IMR-90 (cell line): ENCODE results near the gene PON2. TPM values are rescaled to one million over a fixed set of nuclear protein-coding genes. Genes with fewer than 3 reads are reported as not detected.

ENCODE experiments used
- ATAC-seq: fragments of 200-7000 bp; cut with Tn5 transposase; 2 replicates; pipeline ENCODE4 v1.9.1; 2020; ENCODE audit warnings: low read depth, mild to moderate bottlenecking, moderate library complexity
- BruUV-seq: library from RNA; stranded (reverse); fragments of 400-500 nt; replicated peaks from 2 replicates; lab custom pipeline; 2021; lab: Mats Ljungman, UMichigan
- CTCF ChIA-PET: fragments of 300-600 bp; formaldehyde crosslinking; extraction: SDS; loops from one replicate; lab custom pipeline; 2021; ENCODE audit warnings: antibody characterized with exemption; lab: Yijun Ruan, JAX
- POLR2A ChIA-PET: fragments of 300-600 bp; sonication (Branson Sonifier 250); formaldehyde crosslinking; loops from one replicate; lab custom pipeline; 2022; ENCODE audit warnings: antibody characterized with exemption; ENCODE audit not compliant: unreplicated experiment; lab: Charles Lee
- DNase-seq: peaks from one replicate; pipeline ENCODE4 v3.0.0; 2013
- H2AFZ ChIP-seq: replicated peaks from 2 replicates; pipeline ENCODE3; 2013; ENCODE audit warnings: low read length, mild to moderate bottlenecking; ENCODE audit not compliant: poor library complexity
- H2AK5ac ChIP-seq: 2 replicates; pipeline ENCODE4 v1.6.1; 2013; ENCODE audit warnings: low read depth, low read length, inconsistent platforms
- H2AK9ac ChIP-seq: replicated peaks from 2 replicates; pipeline ENCODE3; 2013; ENCODE audit warnings: mild to moderate bottlenecking, low read depth, low read length, moderate library complexity; ENCODE audit not compliant: poor library complexity
- H2BK120ac ChIP-seq: 2 replicates; pipeline ENCODE4 v1.6.1; 2013; ENCODE audit warnings: low read depth, low read length, inconsistent platforms
- H2BK15ac ChIP-seq: 3 replicates; pipeline ENCODE4 v1.6.1; 2013; ENCODE audit warnings: low read depth, low read length, inconsistent platforms
- H2BK20ac ChIP-seq: 2 replicates; pipeline ENCODE4 v1.6.1; 2013; ENCODE audit warnings: low read depth, mild to moderate bottlenecking, inconsistent platforms, low read length, moderate library complexity
- H2BK5ac ChIP-seq: 2 replicates; pipeline ENCODE4 v1.6.1; 2013; ENCODE audit warnings: mild to moderate bottlenecking, low read depth, low read length, inconsistent platforms; ENCODE audit not compliant: poor library complexity, severe bottlenecking
- H3K14ac ChIP-seq: replicated peaks from 2 replicates; pipeline ENCODE4 v1.6.1; 2013; ENCODE audit warnings: low read depth, low read length, inconsistent platforms
- H3K18ac ChIP-seq: 2 replicates; pipeline ENCODE4 v1.6.1; 2013; ENCODE audit warnings: low read depth, low read length, control low read depth
- H3K23ac ChIP-seq: 2 replicates; pipeline ENCODE4 v1.6.1; 2013; ENCODE audit warnings: low read depth, low read length, inconsistent platforms
- H3K27ac ChIP-seq: 2 replicates; pipeline ENCODE4 v1.5.1; 2013; ENCODE audit warnings: mild to moderate bottlenecking, control low read depth, low read length; ENCODE audit not compliant: insufficient read depth
- H3K27me3 ChIP-seq: 2 replicates; pipeline ENCODE4 v1.6.1; 2013; ENCODE audit warnings: low read length; ENCODE audit not compliant: control insufficient read depth, insufficient read depth
- H3K36me3 ChIP-seq: 2 replicates; pipeline ENCODE4 v1.6.1; 2013; ENCODE audit warnings: low read length, mixed read lengths; ENCODE audit not compliant: control insufficient read depth, insufficient read depth
- H3K4ac ChIP-seq: 2 replicates; pipeline ENCODE4 v1.6.1; 2013; ENCODE audit warnings: low read depth, low read length, inconsistent platforms
- H3K4me1 ChIP-seq: 2 replicates; pipeline ENCODE4 v1.6.1; 2013; ENCODE audit warnings: low read length, mixed read lengths; ENCODE audit not compliant: control insufficient read depth, insufficient read depth
- H3K4me2 ChIP-seq: 2 replicates; pipeline ENCODE4 v1.6.1; 2013; ENCODE audit warnings: low read depth, mild to moderate bottlenecking, control low read depth, low read length, moderate library complexity
- H3K4me3 ChIP-seq: 2 replicates; pipeline ENCODE4 v1.5.1; 2013; ENCODE audit warnings: low read depth, mild to moderate bottlenecking, control low read depth, low read length, moderate library complexity; ENCODE audit not compliant: insufficient read depth
- H3K56ac ChIP-seq: 2 replicates; pipeline ENCODE4 v1.6.1; 2013; ENCODE audit warnings: low read length, inconsistent platforms; ENCODE audit not compliant: insufficient read depth; ENCODE audit errors: extremely low read depth
- H3K79me1 ChIP-seq, 2 experiments: 2 replicates each; pipeline ENCODE4 v1.6.1; 2013; ENCODE audit warnings: low read length in 2 of 2, inconsistent platforms in 1 of 2, low read depth in 1 of 2
- H3K9ac ChIP-seq: 2 replicates; pipeline ENCODE4 v1.6.1; 2013; ENCODE audit warnings: low read depth, low read length, control low read depth
- H3K9me1 ChIP-seq: 2 replicates; pipeline ENCODE4 v1.6.1; 2013; ENCODE audit warnings: low read length, inconsistent platforms; ENCODE audit not compliant: insufficient read depth
- H3K9me3 ChIP-seq: 2 replicates; pipeline ENCODE4 v1.6.1; 2013; ENCODE audit warnings: low read length; ENCODE audit not compliant: control insufficient read depth, insufficient read depth
- H4K20me1 ChIP-seq: 2 replicates; pipeline ENCODE4 v1.6.1; 2013; ENCODE audit warnings: low read length, inconsistent platforms; ENCODE audit not compliant: insufficient read depth
- H4K5ac ChIP-seq: 2 replicates; pipeline ENCODE4 v1.6.1; 2013; ENCODE audit warnings: mild to moderate bottlenecking, low read depth, low read length, control low read depth
- H4K8ac ChIP-seq, 2 experiments: 2 replicates each; pipeline ENCODE4 v1.6.1; 2013; ENCODE audit warnings: low read depth in 2 of 2, low read length in 2 of 2, control low read depth in 1 of 2, inconsistent platforms in 1 of 2
- H4K91ac ChIP-seq: 2 replicates; pipeline ENCODE4 v1.6.1; 2013; ENCODE audit warnings: low read depth, low read length, inconsistent platforms; ENCODE audit not compliant: insufficient read depth
- MAZ ChIP-seq: IDR thresholded peaks from 2 replicates; pipeline ENCODE4 v1.6.1; 2012; ENCODE audit warnings: low read depth, mild to moderate bottlenecking, low read length, improper control_type of control experiment, moderate library complexity, borderline replicate concordance
- MXI1 ChIP-seq: IDR thresholded peaks from 2 replicates; pipeline ENCODE4 v1.6.1; 2012; ENCODE audit warnings: low read depth, mild to moderate bottlenecking, low read length, moderate library complexity, borderline replicate concordance
- WGBS, 2 experiments: methylation state at CpG; one replicate each; pipeline versions ENCODE4 v1.1.5 to v1.1.7; 2013; ENCODE audit warnings: missing lambda C conversion rate in 2 of 2; ENCODE audit not compliant: insufficient read length in 1 of 2; ENCODE audit errors: extremely low coverage in 2 of 2; 5-methylcytosine and 5-hydroxymethylcytosine counted together
- dilution Hi-C: fragments of 300-500 bp; cut with HindIII; formaldehyde crosslinking; loops from one replicate; pipeline ENCODE4 v1.14.3; 2018; ENCODE audit warnings: low sequenced_read_pairs; ENCODE audit not compliant: unreplicated experiment
- in situ Hi-C: fragments of 300-500 bp; cut with MboI; formaldehyde crosslinking; loops from 3 replicates; pipeline ENCODE4 v1.14.3; 2019; ENCODE audit warnings: low sequenced_read_pairs, inconsistent platforms, mixed read lengths
- intact Hi-C: fragments of 100-400 bp; cut with micrococcal nuclease; formaldehyde crosslinking; loops from 2 replicates; pipeline ENCODE4 v1.10.0; 2022
- polyA plus RNA-seq, 3 experiments: library from polyadenylated mRNA; depleted of rRNA; stranded (reverse); fragments of >200 nt; gene quantifications; 2 replicates each; pipeline ENCODE4 v1.2.3, GENCODE V29; 2012; ENCODE audit warnings: low replicate concordance in 1 of 3
- total RNA-seq: library from RNA; depleted of rRNA; stranded (reverse); fragments of >200 nt; gene quantifications from 2 replicates; pipeline ENCODE4 v1.2.3, GENCODE V29; 2012

PON2 gene
- total and polyA plus RNA-seq, 2 of the 4 experiments (the other 2 are of a cell fraction), result 36.2 to 65.7 TPM

DNA sequence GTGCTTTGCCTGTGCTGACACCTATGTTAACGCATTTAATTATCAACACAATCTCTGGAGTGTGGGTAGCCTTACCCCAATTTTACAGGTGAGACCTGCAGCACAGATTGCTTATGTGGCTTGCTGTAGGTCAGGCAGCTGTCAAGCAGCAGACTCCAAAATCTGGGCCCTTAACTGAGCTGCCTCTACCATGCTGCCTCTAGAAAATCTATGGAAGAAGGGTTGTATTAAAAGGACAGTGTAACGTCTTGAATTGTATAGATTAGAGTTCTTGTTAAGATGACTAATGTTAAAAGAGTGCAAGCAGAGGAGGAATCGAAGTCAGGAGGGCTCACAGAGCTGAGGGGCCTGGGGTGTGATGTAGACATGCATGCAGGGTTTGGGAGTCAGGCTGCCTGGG, 37.4 kb downstream of the PON2 start:
- H3K4me3 ChIP-seq, result no peak overlapping the region
- no peak overlapping the region for H3K14ac ChIP-seq
- no peak overlapping the region for H4K91ac ChIP-seq
- ChIA-PET POLR2A (no interaction called here), CTCF (no interaction called here)
- no peaks in the 10 kb centered on the region for H3K79me1 ChIP-seq
- no peaks in the 10 kb centered on the region for H3K36me3 ChIP-seq
- no peak overlapping the region for H4K5ac ChIP-seq
- no peak overlapping the region for H2BK15ac ChIP-seq
- no peak overlapping the region for H2BK20ac ChIP-seq
- H2AFZ ChIP-seq, result no peak overlapping the region
- no peaks in the 10 kb centered on the region for H3K4me1 ChIP-seq
- BruUV-seq, result no TSS peak
- no peak for ATAC-seq
- dilution Hi-C loops, result no loop called here
- H3K23ac ChIP-seq, result no peak overlapping the region
- H2BK120ac ChIP-seq, result no peak overlapping the region
- H3K4ac ChIP-seq, result no peak overlapping the region
- in situ Hi-C loops, result no loop called here
- H4K20me1 ChIP-seq, result no peaks in the 10 kb centered on the region
- TF ChIP-seq MXI1 (no peak), MAZ (no peak)
- no peaks in the 10 kb centered on the region for H3K9me3 ChIP-seq
- H2AK9ac ChIP-seq, result no peak overlapping the region
- no peak overlapping the region for H3K56ac ChIP-seq
- no peak overlapping the region for H4K8ac ChIP-seq
- H3K27ac ChIP-seq, result no peak overlapping the region
- H3K9ac ChIP-seq, result no peak overlapping the region
- peaks cover 4% of the 10 kb centered on the region for H3K27me3 ChIP-seq
- no peak overlapping the region for H3K18ac ChIP-seq
- no peak overlapping the region for H2AK5ac ChIP-seq
- no CpG with 5 or more reads among the region's 3 CpGs for WGBS, 2 experiments
- H2BK5ac ChIP-seq, result no peak overlapping the region
- DNase-seq, result no peak
- no peaks in the 10 kb centered on the region for H3K9me1 ChIP-seq
- H3K4me2 ChIP-seq, result no peak overlapping the region
- intact Hi-C loops, result no loop called here
